ENCODE data around the gene FOSL1. TPM values are rescaled to one million over a fixed set of nuclear protein-coding genes. Genes with fewer than 3 reads are reported as not detected.

Gene FOSL1
- polyA plus RNA-seq, 3 donors = 2.5 to 28.2 (median 2.5) TPM

DNA sequence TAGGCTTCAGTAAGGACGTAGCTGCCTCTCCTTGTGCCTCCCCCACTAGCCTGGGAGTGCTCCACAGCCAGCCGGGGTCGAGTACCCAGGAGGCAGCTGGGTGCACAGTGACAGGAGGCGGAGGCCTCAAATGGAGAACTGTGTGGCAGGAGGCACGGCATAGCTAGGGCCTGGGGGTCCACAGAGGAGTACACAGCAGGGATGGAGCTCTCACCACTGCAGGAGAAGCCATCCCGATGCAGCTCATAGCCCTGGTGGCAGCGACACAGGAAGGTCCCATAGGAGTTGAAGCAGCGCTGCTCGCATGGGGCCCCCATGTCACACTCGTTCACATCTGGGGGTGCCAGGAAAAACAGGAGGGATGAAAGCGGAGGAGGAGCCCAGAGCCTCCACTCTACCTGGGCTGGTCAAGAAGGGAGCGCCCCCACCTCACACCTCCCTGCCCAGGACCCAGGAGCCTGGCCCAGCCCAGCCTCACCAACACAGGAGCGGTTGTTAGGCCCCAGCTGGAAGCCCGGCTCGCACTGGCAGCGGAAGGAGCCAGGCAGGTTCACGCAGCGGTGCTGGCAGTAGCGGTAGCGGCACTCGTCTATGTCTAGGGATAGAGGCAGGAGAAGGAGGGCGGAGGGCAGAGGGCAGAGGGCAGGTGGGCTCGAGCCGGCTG lies 30.4 kb downstream of the FOSL1 start:
- Mint-ChIP-seq H3K27me3 (ENCODE audit: low read depth in 3 of 3) (peaks cover 6 to 32% (median 29%) of the 10 kb centered on the region in 3 donors), H3K4me1 (peaks cover 34% of the 10 kb centered on the region), H3K36me3 (peaks cover 20 to 27% of the 10 kb centered on the region in 2 donors), H3K9me3 (peaks cover 0 to 4% (median 0%) of the 10 kb centered on the region in 7 donors), H3K4me3 (no peak overlapping the region), H3K27ac (peak overlapping the region in 1 of 7 donors; percentile 50)
- H3K27me3 ChIP-seq (ENCODE audit: control insufficient read depth in 2 of 2, insufficient read depth in 2 of 2, low read length in 2 of 2) = no peaks in the 10 kb centered on the region
- TF ChIP-seq, protein P1, sequence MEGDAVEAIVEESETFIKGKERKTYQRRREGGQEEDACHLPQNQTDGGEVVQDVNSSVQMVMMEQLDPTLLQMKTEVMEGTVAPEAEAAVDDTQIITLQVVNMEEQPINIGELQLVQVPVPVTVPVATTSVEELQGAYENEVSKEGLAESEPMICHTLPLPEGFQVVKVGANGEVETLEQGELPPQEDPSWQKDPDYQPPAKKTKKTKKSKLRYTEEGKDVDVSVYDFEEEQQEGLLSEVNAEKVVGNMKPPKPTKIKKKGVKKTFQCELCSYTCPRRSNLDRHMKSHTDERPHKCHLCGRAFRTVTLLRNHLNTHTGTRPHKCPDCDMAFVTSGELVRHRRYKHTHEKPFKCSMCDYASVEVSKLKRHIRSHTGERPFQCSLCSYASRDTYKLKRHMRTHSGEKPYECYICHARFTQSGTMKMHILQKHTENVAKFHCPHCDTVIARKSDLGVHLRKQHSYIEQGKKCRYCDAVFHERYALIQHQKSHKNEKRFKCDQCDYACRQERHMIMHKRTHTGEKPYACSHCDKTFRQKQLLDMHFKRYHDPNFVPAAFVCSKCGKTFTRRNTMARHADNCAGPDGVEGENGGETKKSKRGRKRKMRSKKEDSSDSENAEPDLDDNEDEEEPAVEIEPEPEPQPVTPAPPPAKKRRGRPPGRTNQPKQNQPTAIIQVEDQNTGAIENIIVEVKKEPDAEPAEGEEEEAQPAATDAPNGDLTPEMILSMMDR (IDR thresholded peaks at IDR 0.05) = no peak
- no peaks in the 10 kb centered on the region for H3K79me2 ChIP-seq (ENCODE audit: insufficient read depth, low read length)
- intact Hi-C loops (cut with micrococcal nuclease) = no loop called here
- H3K4me1 ChIP-seq (ENCODE audit: control insufficient read depth in 1 of 2, insufficient read depth in 2 of 2, low read length in 2 of 2) = peaks cover 23 to 45% of the 10 kb centered on the region in 2 donors
- H2AFZ ChIP-seq (ENCODE audit: insufficient read depth, low read depth, low read length, poor library complexity, severe bottlenecking) = no peak overlapping the region
- H4K20me1 ChIP-seq (ENCODE audit: insufficient read depth, low read length) = peaks cover 18% of the 10 kb centered on the region
- H3K9me3 ChIP-seq (replicated peaks in 1 of 2; ENCODE audit: control insufficient read depth in 1 of 2, insufficient read depth in 1 of 2, low read length in 2 of 2) = no peaks in the 10 kb centered on the region
- no peak overlapping the region for H3K4me2 ChIP-seq (replicated peaks; ENCODE audit: extremely low read depth, low read length, poor library complexity, severe bottlenecking)
- no peak overlapping the region for H3K27ac ChIP-seq (ENCODE audit: low read depth in 1 of 2, low read length in 2 of 2)
- H3K4me3 ChIP-seq (replicated peaks in 1 of 3; ENCODE audit: low read depth in 2 of 3, low read length in 3 of 3) = no peak overlapping the region
- no peak for DNase-seq
- H3K36me3 ChIP-seq (replicated peaks in 1 of 2; ENCODE audit: control insufficient read depth in 1 of 2, insufficient read depth in 2 of 2, low read length in 2 of 2) = peaks cover 19 to 23% of the 10 kb centered on the region in 2 donors
- 81% methylated on average over 16 of the region's 24 CpGs for WGBS (ENCODE audit: insufficient coverage)
- H3K9ac ChIP-seq (ENCODE audit: insufficient read depth, low read length, poor library complexity, severe bottlenecking) = no peak overlapping the region

DNA sequence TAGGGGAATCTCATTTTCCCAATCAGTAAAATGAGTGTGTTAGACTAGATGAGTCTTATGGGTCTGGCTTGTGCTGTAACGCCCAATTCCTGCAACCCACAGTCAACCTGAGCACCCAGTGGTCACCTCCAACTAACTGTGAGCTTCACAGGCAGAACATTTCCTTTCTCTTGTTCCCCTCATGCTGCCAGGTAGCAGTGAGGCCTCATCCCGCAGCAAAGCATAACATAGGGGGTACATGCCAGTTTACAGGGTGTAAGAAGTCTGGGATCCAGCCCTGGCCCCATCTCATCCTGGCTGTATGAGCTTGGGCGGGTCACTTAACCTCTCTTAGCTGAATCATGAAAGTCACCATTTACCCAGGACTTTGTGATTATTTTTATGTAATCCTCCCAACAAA lies 31.3 kb downstream of the FOSL1 start:
- Histone ChIP-seq H3K4me2 (replicated peaks; ENCODE audit: extremely low read depth, low read length, poor library complexity, severe bottlenecking) (no peak overlapping the region), H3K4me1 (ENCODE audit: control insufficient read depth in 1 of 2, insufficient read depth in 2 of 2, low read length in 2 of 2) (peaks cover 20 to 43% of the 10 kb centered on the region in 2 donors), H3K4me3 (replicated peaks in 1 of 3; ENCODE audit: low read depth in 2 of 3, low read length in 3 of 3) (no peak overlapping the region), H3K27ac (ENCODE audit: low read depth in 1 of 2, low read length in 2 of 2) (no peak overlapping the region), H2AFZ (ENCODE audit: insufficient read depth, low read depth, low read length, poor library complexity, severe bottlenecking) (no peak overlapping the region), H3K36me3 (replicated peaks in 1 of 2; ENCODE audit: control insufficient read depth in 1 of 2, insufficient read depth in 2 of 2, low read length in 2 of 2) (peaks cover 28 to 31% of the 10 kb centered on the region in 2 donors), H3K79me2 (ENCODE audit: insufficient read depth, low read length) (no peaks in the 10 kb centered on the region), H3K9ac (ENCODE audit: insufficient read depth, low read length, poor library complexity, severe bottlenecking) (no peak overlapping the region), H3K9me3 (replicated peaks in 1 of 2; ENCODE audit: control insufficient read depth in 1 of 2, insufficient read depth in 1 of 2, low read length in 2 of 2) (no peaks in the 10 kb centered on the region), H3K27me3 (ENCODE audit: control insufficient read depth in 2 of 2, insufficient read depth in 2 of 2, low read length in 2 of 2) (no peaks in the 10 kb centered on the region), H4K20me1 (ENCODE audit: insufficient read depth, low read length) (peaks cover 18% of the 10 kb centered on the region)
- DNase-seq = no peak
- peak overlapping the region in 1 of 7 donors; percentile 3 for H3K27ac Mint-ChIP-seq
- H3K4me1 Mint-ChIP-seq = peaks cover 31% of the 10 kb centered on the region
- TF ChIP-seq, protein P1 (IDR thresholded peaks at IDR 0.05) = no peak
- WGBS (ENCODE audit: insufficient coverage) = no CpG with 5 or more reads among the region's 3 CpGs
- intact Hi-C loops (cut with micrococcal nuclease) = no loop called here
- H3K9me3 Mint-ChIP-seq = peaks cover 0 to 4% (median 0%) of the 10 kb centered on the region in 7 donors
- H3K27me3 Mint-ChIP-seq (ENCODE audit: low read depth in 3 of 3) = peaks cover 6 to 32% (median 28%) of the 10 kb centered on the region in 3 donors
- peaks cover 25 to 35% of the 10 kb centered on the region in 2 donors for H3K36me3 Mint-ChIP-seq
- no peak overlapping the region for H3K4me3 Mint-ChIP-seq
